A549 (cell line): ENCODE measurements around the gene TMEM203.

Experiments
- MAZ ChIP-seq: fragments of 150-350 bp; IDR thresholded peaks from 2 replicates; pipeline ENCODE4 v1.6.1; 2014; ENCODE audit warnings: antibody characterized with exemption, low read depth, low read length, borderline replicate concordance
- NR3C1 ChIP-seq: fragments of >200 bp; sonication (Bioruptor Twin); formaldehyde crosslinking; IDR thresholded peaks from 3 replicates; pipeline ENCODE4 v1.6.1; 2017
- TF ChIP-seq, protein P1 (sequence below): fragments of >200 bp; sonication (Bioruptor Twin); formaldehyde crosslinking; IDR thresholded peaks from 3 replicates; pipeline ENCODE4 v1.5.1; 2016
- TF ChIP-seq, protein P2 (sequence below): IDR thresholded peaks from 2 replicates; pipeline ENCODE4 v1.6.1; 2012

DNA sequence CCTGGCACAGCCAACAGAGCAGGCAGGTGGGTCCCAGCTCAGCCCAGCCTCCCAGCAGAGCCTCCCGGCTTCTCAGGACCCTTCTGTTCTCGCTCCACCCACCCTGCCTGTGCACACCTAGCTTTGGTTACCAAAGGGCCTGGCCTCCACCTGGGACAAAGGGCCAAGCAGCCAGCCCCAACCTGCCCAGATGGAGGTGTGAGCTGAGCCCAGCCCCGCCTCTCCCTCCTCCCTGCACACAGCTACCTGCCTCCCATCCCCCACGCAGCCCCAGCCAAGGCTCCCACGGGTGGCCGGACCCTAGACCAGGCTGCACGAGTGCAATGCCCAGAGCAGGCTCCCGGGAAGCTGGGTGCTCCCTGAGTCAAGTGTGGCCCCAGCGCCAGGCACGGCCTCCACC lies 10.5 kb downstream of the TMEM203 start:
- TF ChIP-seq, protein P1, sequence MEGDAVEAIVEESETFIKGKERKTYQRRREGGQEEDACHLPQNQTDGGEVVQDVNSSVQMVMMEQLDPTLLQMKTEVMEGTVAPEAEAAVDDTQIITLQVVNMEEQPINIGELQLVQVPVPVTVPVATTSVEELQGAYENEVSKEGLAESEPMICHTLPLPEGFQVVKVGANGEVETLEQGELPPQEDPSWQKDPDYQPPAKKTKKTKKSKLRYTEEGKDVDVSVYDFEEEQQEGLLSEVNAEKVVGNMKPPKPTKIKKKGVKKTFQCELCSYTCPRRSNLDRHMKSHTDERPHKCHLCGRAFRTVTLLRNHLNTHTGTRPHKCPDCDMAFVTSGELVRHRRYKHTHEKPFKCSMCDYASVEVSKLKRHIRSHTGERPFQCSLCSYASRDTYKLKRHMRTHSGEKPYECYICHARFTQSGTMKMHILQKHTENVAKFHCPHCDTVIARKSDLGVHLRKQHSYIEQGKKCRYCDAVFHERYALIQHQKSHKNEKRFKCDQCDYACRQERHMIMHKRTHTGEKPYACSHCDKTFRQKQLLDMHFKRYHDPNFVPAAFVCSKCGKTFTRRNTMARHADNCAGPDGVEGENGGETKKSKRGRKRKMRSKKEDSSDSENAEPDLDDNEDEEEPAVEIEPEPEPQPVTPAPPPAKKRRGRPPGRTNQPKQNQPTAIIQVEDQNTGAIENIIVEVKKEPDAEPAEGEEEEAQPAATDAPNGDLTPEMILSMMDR = no peak
- TF ChIP-seq NR3C1 (no peak), MAZ (no peak)
- TF ChIP-seq, protein P2, sequence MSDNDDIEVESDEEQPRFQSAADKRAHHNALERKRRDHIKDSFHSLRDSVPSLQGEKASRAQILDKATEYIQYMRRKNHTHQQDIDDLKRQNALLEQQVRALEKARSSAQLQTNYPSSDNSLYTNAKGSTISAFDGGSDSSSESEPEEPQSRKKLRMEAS = no peak
